Activated CD4-positive, alpha-beta T cell treated with anti-CD3 and anti-CD28 coated beads for 48 hours (primary cell): ENCODE data around the gene ANO2.
"Not testable (repeated sequence)": the region's sequence is repeated elsewhere in the genome, so short reads cannot be mapped to it uniquely, and the experiment has no call there.

Source experiments
- DNase-seq: peaks from one replicate; pipeline ENCODE4 v3.0.0-alpha.2; 2020

Gene ANO2

DNA sequence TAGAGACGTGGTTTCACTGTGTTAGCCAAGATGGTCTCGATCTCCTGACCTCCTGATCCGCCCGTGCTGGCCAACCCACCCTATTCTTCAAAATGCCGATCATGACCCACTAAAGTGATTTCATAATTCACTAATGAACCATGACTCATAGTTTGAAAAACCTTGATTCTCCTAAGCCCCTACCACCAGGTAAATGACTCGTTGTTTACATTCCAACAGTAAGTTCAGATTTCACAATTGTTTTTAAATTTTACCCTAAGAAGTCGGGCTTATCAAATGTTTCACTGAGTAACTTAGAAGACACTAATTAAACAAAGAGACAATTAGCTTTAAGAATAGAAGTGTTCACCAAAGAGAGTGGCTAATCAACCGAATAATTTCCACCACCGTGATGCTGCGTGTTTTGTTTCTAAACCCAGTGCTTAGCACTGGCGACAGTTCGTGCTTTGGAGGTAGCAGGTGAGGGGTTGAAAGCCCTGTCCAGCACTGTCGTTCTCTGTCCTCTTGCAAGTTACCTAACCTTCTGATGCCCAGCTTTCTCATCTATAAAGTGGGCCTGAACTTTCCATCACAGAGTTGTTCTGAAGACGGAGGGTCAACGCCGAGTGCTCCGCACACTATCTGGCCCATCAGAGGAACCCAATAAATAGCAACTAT lies 376.6 kb downstream of the ANO2 start:
- DNase-seq = no peak

DNA sequence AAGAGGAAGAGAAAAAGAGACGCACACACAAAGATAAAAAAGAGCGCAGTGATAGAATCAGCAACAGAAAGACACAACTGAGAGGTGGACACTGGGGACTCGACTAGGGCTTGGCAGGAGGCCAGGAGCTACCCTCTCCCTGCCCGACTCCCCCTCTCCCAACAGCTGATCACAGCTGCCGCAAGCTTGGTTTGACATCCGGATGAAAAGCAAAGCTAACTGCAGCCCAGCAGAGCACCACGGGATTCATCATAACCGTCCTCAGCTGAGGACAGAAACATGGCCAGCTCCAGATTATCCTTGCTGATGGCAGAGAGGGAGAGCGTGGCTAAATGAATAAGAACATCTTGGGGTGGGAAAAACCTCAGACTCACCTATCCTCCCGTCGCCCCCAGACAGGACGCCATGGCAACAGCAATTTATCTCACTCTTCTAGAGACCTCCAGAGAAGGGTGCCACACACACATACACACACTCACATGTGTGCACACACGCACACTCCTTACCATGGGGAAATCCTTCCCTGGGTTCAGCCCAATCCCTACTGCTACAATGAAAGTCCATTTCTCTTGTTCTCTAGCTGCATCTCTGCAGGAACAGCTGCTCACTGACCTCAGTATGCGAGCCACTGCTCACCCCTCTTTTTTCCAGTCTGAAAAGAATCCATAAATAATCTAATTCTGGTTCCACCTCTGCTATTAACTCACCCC lies 377.9 kb downstream of the ANO2 start:
- no peak for DNase-seq

DNA sequence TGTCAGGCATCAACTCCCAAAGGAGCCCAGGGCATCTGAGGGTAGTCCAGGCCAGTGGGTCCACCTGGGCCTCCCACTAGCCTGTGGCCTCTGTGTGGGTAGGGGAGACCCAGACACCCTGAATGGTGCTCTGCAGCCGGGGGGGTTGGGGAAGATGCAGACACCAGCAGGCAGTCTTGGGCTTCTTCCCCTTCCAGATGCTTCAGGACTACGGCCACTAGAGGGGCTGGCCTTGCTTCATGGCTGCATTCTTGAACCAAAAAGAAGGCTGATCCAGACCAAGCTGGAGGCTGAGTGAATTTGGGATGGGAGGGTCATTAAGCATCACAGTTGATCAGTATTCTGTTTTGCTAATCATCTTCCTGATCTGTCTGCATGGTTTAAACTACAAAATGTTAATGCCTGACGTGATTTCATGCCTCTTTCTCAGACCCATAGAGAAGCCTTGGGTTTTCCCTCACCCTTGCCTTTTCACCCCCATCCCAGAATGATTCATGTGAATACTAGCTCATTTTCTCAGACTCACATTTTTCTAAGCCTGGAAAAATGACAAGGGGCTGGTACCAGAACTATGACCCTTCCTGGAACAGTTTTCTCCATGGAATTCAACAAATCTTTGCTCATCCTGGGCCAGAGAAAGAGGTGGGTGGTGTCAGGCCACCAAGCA lies 379.0 kb downstream of the ANO2 start:
- DNase-seq = no peak

DNA sequence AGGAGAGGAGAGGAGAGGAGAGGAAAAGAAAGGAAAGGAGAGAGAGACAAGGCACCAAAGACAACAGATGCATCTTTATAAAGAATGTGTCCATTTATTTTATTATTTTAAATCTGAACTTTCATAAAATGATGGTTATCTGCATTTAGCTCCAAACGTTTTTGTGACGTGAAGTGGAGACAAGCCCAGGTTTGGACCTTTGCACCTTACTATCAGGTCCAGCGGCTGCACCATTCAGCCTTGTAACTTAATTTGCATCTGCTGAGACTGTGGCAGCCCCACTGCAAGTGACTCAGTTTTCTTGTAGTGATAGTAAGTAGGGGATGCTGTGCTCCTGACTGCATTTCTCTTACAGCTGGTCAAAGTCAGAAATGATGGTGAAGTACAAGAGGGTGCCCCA lies 382.5 kb downstream of the ANO2 start:
- no peak for DNase-seq

DNA sequence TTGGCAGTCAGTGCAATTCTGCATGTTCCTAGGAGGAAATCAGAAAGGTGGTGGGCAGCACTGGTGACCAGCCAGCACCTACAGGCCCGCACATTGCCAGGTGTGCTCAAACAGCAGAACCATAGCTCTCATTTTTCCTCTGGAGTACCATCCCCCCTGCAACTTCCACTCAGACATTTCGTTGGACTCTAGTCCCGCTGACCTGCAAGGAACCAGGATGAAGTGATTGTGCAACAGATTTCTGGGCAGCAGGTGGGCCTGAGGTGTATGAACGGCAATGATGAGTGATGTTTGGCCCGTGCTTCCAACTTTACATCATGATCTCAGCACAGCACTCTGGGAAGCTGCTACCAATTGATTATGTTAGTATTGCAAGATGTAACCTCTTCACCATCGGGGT lies 383.2 kb downstream of the ANO2 start:
- DNase-seq = no peak

DNA sequence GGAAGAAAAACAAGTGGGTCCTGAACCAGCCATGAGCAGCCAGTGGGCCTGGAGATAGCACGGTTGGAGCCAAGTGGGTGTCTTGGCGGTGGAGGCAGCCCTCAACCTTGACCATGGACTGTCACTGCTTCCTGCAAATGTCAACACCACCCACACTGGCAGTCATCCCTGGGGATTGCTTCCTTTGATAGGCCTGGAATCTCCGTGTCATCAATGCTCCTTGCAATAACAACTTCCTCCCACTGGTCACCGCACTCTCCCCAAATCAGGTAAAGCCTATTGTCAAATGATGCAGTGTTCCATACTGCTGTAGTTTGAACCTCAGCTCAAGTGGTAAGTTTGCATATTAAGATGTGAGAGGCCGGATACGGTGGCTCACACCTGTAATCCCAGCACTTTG lies 384.0 kb downstream of the ANO2 start:
- DNase-seq = no peak

DNA sequence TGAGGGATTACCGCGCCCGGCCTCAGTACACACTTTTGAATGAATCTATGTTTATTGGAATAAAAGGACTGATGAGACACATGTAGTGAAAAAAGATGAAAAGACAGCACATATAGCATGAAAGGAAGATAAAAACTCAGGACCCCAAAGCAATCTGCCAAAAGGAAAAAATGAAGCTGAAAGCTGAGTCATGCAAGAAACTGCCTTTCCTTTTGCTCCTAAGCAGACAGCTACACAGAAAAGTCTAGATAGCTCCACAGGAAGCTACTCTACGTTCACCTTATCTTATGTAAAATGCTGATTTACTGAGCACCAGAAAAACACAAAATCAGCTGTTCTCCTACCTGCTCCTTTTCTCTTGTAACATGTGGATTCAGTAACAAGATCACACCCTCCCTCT lies 384.8 kb downstream of the ANO2 start:
- DNase-seq = no peak

DNA sequence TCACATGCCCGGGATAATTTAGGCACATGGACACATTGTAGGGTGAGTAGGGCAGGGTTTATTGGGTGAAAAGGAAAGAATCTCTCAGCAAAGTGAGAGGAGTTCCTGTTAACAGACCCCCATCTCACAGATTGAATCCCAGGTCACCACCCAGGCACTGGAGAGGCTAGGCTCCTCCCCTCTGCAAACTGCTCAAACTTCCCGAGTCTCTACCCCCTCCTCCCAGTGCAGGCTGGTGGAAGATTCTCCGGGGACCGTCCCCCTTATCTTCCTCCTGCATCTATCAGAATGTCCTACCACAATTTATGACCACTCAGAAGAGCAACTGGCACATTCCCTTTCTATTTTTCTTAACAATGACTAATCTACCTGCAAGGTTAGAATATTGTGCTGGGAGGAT lies 387.2 kb downstream of the ANO2 start:
- no peak for DNase-seq

DNA sequence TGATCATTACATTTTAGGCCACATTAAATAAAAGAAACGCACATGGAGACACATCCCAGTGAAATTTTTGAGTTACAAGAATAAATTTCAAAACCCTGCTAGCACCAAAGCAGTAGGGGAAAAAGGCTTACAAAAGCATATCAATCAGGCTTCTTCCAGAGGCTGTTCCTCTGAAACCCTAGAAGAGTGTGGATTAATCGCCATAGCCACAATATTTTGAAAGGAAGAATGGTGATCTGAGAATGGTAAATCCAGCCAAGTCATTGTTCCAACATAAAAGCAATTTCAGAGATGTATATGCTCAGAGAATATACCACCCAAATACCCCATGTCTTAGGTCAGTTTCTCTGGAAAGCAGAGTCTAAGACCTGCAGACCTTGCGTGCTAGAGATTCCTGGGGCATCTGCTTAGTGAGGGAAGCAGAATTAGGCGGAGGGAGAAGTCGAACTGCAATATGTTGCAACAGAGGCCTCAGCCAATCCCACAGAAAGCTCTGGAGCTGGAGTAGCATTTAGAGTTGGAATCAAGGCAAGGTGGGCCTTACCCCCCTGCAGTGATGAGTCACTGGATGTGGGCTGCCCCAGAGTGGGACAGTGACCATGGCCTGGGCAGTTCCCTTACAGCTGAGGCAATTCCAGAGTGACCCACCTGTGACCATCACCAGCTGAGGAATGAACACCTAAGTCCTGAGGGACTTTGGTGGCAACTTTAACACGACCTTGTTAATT lies 387.9 kb downstream of the ANO2 start:
- DNase-seq = no peak

DNA sequence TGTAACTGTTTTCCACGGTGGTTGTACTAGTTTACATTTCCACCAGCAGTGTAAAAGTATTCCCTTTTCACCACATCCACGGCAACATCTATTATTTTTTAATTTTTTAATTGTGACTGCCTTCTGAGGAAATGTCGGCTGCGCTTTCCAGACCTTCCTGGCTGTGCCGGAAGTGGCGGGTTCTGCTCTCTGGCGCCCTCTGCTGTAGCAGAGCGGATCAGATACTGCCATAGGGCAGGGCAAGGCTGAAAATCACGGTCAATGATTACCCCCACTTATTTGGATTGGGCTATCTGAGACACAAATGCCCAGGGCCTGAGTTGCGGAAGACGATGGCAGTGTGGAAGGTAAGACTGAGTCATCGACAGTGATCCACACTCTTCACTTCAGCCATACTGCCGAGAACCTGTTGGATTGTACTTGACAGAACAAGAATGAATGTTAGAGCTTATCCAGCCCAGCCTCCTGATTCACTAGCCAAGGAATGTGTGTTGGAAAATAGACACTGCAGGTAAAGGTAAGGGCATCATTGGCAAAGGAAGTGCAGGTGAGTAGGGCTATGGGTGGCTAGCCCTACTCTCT lies 388.9 kb downstream of the ANO2 start:
- DNase-seq = peak; percentile 23

DNA sequence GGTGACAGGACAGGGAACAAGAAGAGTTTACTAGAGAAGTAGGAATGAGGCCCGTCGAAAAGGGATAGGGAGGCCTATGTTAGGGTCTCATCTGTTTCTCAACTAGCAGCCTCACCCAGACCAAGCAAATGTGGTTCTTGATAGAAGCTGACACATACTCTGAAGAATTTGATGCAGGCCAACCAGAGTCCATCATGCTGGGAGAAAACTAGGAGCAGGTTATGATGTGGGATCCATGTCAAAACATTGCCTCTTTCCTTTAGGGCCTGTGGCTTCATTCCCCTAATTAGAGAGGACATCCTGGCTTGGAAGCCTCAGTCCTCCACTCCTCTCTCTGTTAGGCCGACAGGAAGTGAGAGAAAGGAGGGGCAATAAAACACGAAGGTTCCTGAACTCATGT lies 390.3 kb downstream of the ANO2 start:
- DNase-seq = no peak

DNA sequence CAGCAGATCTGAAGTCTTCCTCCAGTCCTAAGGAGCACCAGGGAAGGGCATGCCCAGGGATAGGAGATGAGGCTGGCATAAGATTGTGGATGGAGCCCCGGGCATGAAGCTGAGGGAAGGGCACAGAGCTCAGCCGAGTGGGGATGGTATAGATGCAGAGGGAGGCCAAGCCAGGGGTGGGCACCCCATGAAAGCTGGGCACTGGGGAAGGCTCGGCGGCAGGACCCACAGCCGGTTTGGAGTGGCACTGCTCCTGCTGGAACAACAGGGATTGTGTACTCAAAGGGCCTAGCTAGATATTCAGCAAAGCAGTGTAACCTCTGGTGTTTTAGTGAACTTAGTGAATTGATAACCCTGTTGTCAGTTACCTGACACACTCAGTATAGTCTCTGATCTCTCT lies 396.0 kb downstream of the ANO2 start:
- no peak for DNase-seq

DNA sequence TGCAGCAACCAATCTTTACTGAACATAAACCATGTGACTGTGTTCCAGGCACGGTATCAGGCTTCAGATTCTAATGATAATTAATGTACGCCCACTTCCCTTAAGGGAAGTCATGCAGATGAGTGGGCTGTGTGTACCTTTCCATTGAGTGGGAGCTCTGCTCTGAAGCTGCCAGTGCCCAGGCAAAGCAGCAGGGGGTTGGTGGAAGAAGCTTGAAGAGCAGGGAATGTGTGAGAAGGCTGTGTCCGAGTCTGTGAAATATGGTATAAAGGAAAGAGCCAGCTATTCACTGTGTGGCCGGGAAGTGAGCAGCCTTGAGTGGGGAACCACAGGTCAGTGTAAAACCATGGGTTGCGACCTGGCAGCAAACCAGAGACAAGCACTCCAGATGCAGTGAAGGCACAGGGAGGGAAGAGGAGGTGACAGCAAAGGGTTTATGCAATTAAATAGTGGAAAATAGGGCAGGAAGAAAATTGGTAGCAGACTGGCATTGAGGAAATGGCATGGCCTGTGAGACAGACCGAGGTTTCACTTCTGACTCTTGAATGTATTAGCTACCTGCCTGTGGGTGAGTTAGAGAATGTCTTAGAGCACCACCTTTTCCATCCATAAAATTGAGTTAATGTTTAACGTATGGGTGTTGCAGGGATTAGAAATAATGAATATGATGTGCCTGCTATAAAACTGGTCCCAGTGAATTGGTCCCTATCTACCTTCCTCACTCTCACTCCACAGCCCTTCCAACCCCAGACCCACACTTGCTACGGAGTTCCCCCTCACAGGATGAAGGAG lies 396.7 kb downstream of the ANO2 start:
- DNase-seq = no peak

DNA sequence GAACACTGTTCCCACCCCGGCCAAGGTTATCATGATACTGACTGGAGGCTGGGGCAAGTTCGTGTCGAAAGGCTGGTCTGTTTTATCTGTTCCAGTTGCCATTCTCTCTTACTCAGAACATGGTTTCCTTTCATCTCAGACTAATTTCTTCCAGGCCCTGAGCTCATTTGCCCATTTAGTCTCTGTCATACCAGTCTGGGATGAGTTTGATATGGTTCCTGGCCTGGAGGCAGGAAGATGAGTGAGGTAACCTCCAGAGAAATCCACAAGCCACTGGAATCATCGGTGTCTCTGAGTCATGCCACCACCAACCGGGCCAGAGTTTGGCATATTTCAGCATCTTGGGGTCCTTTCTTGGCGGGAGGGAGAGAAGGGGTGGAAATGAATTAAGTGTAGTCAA lies 398.4 kb downstream of the ANO2 start:
- no peak for DNase-seq

DNA sequence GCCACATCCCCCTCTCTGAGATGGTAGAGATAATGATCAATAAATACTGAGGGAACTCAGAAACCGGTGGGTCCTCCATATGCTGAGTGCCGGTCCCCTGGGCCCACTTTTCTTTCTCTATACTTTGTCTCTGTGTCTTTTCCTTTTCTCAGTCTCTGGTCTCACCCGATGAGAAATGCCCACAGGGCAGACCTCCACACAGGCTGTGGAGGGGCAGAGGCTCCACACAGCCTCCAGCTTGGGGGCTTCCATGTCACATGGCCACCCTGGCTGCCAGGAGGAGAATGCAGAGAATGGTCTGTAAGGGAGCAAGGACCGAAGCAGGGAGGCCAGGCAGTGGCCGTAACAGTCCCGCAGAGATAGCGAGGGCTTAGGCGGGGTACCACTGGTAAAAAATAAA lies 407.3 kb downstream of the ANO2 start:
- DNase-seq = no peak

DNA sequence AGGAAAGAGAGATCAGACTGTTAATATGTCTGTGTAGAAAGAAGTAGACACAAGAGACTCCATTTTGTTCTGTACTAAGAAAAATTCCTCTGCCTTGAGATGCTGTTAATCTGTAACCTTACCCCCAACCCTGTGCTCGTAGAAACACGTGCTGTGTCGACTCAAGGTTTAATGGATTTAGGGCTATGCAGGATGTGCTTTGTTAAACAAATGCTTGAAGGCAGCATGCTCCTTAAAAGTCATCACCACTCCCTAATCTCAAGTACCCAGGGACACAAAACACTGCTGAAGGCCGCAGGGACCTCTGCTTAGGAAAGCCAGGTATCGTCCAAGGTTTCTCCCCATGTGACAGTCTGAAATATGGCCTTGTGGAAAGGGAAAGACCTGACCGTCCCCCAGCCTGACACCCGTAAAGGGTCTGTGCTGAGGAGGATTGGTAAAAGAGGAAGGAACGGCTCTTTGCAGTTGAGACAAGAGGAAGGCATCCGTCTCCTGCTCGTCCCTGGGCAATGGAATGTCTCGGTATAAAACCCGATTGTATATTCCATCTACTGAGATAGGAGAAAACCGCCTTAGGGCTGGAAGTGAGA lies 407.9 kb downstream of the ANO2 start:
- not testable (repeated sequence) for DNase-seq

DNA sequence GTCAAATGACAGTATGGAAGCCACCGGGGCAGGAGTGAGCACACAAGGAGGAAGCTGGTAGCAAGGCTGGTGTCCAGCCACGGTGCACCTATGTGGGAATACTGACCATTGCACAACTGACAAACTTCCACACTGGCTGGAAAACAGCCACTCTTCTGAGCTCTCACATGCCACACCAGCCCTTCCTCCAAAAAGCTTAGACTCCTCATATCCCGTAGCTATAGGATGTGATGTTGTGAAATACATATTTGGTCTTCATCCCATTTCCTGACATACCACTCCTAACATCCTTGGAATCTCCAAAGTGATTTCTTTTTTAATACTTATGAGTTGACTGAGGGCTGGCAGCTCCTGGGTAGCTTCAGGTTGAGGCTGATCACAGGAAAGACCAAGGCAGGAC lies 409.5 kb downstream of the ANO2 start:
- no peak for DNase-seq

DNA sequence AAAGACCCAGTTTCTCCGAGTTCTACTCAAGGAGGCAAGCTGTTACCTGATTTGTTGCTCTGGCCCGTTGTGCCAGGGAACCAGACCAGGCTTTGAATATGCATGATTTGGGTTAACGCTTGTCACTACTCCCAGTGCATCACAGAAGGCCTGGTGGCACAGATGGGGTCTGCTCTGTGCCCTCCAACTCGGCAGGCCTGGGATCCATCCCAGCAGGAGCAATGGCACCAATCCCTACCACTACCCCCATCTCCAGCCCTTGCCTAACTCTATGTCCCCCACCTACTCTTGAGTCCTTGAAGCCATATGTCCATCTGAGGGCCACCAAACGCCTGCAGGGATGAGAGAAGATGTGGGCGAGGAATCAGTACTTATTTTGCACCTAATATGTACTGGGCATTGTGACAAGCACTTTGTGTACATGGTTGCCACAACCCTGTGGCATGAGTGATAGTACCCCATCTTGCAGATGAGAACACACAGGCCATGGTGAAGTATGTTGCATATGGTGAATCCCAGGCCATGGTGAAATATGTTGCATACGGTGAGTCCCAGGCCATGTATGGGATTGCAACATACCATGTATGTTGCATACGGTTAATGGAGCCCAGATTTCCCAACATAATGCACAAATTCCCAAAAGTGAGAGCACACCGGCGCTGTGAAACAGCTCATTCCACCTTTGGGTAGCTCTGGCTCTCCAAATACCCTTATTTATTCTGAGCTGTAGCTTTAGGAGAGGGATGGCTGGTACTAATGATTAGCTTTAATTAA lies 410.4 kb downstream of the ANO2 start:
- no peak for DNase-seq

DNA sequence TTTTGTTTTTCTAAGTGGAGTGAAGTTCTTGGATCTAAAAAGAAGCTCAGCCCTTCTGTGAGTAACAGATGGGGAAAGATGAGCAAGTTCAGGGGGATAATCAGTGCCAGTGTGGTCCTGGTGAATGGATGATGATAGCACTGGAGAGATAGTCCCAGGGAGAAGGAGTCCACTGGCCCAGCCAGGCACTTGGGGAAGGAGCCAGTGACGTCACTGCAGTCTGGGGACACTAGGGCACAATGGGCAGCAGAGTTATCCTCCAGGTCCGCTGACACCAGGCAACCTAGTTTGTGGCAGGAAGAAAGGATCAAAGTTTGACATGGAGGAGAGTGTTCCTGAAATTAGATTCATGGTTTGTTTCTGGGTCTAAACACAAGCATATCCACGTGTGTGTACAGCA lies 411.7 kb downstream of the ANO2 start:
- no peak for DNase-seq

DNA sequence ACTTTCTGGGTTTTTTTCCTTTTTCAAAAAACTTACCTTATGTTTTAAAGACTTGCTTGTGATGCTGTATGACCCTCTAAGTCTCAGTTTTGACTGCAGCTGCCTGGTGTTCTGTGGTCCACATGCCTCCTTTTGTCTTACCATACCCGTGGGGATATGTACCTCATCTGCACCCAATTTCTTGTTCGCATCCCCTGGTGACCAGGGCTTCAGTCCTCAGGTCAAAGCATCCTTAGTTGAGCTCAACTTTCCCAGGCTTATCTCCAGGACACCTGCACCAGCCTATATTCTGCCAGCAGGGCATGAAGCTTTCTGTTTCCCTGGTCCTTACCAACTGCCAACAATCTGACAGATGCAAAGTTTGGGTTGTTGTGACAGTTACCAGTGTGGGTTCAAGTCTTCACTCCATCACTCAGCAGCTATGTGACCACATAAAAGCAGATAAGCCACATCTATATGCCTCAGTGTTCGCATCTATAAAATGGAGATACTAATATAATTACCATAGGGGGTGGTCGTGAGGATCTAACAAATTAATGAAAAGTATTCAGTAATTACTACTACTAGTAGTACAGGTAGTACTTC lies 419.2 kb downstream of the ANO2 start:
- no peak for DNase-seq
